ENCODE measurements around the gene ADH5. TPM values are rescaled to one million over a fixed set of nuclear protein-coding genes. Genes with fewer than 3 reads are reported as not detected.

Gene ADH5
- total and polyA plus RNA-seq, 9 of the 15 experiments (the other 6 are each of a cell fraction or from before 2014, with no cell fraction given), result 115 to 310 (median 200) TPM

DNA sequence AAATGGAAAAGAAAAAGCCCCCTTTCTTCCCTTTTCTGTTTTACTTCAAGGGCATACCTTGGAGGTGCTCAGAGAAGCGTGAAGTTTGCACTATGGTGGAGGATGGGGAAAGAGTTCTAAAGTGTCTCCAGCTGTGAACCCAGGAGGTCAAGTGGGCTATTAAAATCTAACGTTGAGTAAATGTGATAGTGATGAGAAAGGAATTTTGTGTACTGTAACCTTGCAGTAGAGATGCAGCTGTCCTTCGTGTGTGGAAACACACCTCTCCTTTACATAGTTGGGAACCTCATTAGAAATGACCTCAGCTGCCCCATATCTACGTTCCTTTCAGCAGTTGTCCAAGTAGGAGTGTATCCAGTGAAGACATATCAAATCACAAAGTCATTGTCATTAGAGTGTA is 26.5 kb downstream of the ADH5 start:
- CTCF ChIA-PET (ENCODE audit: low intra/inter-chr PET ratio), result no interaction called here
- Histone ChIP-seq H3K27ac (ENCODE audit: extremely low read depth, low read depth, low read length) (no peak overlapping the region), H2AFZ (ENCODE audit: low read depth, low read length) (no peak overlapping the region), H3K9ac (ENCODE audit: insufficient read depth in 1 of 2, low read depth in 2 of 2, low read length in 2 of 2) (no peak overlapping the region), H3K4me2 (ENCODE audit: insufficient read depth, low read length) (no peak overlapping the region), H3K9me3 (replicated peaks; ENCODE audit: control insufficient read depth, insufficient read depth, low read depth, low read length) (no peaks in the 10 kb centered on the region), H3K9me1 (ENCODE audit: control insufficient read depth, insufficient read depth, low read length) (no peaks in the 10 kb centered on the region), H3K79me2 (ENCODE audit: control insufficient read depth, insufficient read depth, low read length) (no peaks in the 10 kb centered on the region), H3K4me3 (no peak overlapping the region), H3K4me1 (replicated peaks in 1 of 2; ENCODE audit: control insufficient read depth in 2 of 2, insufficient read depth in 2 of 2, low read length in 2 of 2) (no peaks in the 10 kb centered on the region), H3K36me3 (ENCODE audit: control insufficient read depth, insufficient read depth, low read length) (peaks cover 74% of the 10 kb centered on the region), H4K20me1 (replicated peaks; ENCODE audit: control insufficient read depth, insufficient read depth, low read length) (no peaks in the 10 kb centered on the region), H3K27me3 (ENCODE audit: control insufficient read depth in 2 of 2, insufficient read depth in 2 of 2, low read length in 2 of 2) (no peaks in the 10 kb centered on the region)
- no peak for DNase-seq (ENCODE audit: extremely low read depth in 1 of 4, low spot score in 3 of 4)
- 36% methylated on average over 3 of the region's 4 CpGs for WGBS (ENCODE audit: insufficient coverage, low coverage, missing lambda C conversion rate)
- TSS peak; percentile 28 for BruUV-seq (replicated peaks)
- FAIRE-seq, result no peak
- POLR2A ChIA-PET, result no interaction called here
- ATAC-seq, result no peak
- intact Hi-C loops (cut with micrococcal nuclease), result no loop called here
- in situ Hi-C loops (cut with MboI), result no loop called here
- TF ChIP-seq, protein P1, sequence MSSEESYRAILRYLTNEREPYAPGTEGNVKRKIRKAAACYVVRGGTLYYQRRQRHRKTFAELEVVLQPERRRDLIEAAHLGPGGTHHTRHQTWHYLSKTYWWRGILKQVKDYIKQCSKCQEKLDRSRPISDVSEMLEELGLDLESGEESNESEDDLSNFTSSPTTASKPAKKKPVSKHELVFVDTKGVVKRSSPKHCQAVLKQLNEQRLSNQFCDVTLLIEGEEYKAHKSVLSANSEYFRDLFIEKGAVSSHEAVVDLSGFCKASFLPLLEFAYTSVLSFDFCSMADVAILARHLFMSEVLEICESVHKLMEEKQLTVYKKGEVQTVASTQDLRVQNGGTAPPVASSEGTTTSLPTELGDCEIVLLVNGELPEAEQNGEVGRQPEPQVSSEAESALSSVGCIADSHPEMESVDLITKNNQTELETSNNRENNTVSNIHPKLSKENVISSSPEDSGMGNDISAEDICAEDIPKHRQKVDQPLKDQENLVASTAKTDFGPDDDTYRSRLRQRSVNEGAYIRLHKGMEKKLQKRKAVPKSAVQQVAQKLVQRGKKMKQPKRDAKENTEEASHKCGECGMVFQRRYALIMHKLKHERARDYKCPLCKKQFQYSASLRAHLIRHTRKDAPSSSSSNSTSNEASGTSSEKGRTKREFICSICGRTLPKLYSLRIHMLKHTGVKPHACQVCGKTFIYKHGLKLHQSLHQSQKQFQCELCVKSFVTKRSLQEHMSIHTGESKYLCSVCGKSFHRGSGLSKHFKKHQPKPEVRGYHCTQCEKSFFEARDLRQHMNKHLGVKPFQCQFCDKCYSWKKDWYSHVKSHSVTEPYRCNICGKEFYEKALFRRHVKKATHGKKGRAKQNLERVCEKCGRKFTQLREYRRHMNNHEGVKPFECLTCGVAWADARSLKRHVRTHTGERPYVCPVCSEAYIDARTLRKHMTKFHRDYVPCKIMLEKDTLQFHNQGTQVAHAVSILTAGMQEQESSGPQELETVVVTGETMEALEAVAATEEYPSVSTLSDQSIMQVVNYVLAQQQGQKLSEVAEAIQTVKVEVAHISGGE (CRISPR knock-in tag; IDR thresholded peaks at IDR 0.05), result no peak
- TF ChIP-seq SAP30 (IDR thresholded peaks at IDR 0.05; ENCODE audit: borderline replicate concordance, insufficient read depth, low read depth, low read length, poor library complexity, severe bottlenecking) (no peak), RBM14 (IDR thresholded peaks at IDR 0.05; ENCODE audit: borderline replicate concordance, insufficient read depth, low read depth, low read length) (no peak), GATA2 (CRISPR knock-in tag; IDR thresholded peaks at IDR 0.05) (no peak), ZC3H8 (IDR thresholded peaks at IDR 0.05) (no peak), MTA2 (IDR thresholded peaks at IDR 0.05; ENCODE audit: low read depth) (no peak), SIX5 (IDR thresholded peaks at IDR 0.05; ENCODE audit: borderline replicate concordance in 1 of 2, insufficient read depth in 1 of 2, low read depth in 1 of 2, low read length in 2 of 2) (no peak), LARP7 (IDR thresholded peaks at IDR 0.05) (no peak), SMAD2 (IDR thresholded peaks at IDR 0.05; ENCODE audit: low read depth, low read length) (no peak), STAG1 (CRISPR knock-in tag; IDR thresholded peaks at IDR 0.05; ENCODE audit: borderline replicate concordance) (no peak), BCL6 (CRISPR knock-in tag; IDR thresholded peaks at IDR 0.05) (no peak), HDAC3 (IDR thresholded peaks at IDR 0.05; ENCODE audit: borderline replicate concordance, partially characterized antibody) (no peak), FOXK2 (conservative IDR thresholded peaks at IDR 0.05 in 1 of 2, IDR thresholded peaks at IDR 0.05 in 1 of 2; ENCODE audit: low read depth in 2 of 2) (no peak), NFRKB (IDR thresholded peaks at IDR 0.05; ENCODE audit: low read depth) (no peak)
- TF ChIP-seq, protein P2, sequence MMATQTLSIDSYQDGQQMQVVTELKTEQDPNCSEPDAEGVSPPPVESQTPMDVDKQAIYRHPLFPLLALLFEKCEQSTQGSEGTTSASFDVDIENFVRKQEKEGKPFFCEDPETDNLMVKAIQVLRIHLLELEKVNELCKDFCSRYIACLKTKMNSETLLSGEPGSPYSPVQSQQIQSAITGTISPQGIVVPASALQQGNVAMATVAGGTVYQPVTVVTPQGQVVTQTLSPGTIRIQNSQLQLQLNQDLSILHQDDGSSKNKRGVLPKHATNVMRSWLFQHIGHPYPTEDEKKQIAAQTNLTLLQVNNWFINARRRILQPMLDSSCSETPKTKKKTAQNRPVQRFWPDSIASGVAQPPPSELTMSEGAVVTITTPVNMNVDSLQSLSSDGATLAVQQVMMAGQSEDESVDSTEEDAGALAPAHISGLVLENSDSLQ (IDR thresholded peaks at IDR 0.05), result no peak
- TF ChIP-seq, protein P3, sequence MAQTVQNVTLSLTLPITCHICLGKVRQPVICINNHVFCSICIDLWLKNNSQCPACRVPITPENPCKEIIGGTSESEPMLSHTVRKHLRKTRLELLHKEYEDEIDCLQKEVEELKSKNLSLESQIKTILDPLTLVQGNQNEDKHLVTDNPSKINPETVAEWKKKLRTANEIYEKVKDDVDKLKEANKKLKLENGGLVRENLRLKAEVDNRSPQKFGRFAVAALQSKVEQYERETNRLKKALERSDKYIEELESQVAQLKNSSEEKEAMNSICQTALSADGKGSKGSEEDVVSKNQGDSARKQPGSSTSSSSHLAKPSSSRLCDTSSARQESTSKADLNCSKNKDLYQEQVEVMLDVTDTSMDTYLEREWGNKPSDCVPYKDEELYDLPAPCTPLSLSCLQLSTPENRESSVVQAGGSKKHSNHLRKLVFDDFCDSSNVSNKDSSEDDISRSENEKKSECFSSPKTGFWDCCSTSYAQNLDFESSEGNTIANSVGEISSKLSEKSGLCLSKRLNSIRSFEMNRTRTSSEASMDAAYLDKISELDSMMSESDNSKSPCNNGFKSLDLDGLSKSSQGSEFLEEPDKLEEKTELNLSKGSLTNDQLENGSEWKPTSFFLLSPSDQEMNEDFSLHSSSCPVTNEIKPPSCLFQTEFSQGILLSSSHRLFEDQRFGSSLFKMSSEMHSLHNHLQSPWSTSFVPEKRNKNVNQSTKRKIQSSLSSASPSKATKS (CRISPR knock-in tag; IDR thresholded peaks at IDR 0.05), result no peak
